Esophagus muscularis mucosa (tissue), 4 donors: ENCODE results near the gene PLXNC1.

Experiments
- CTCF ChIP-seq, 3 experiments: fragments of 200-600 bp in 2 of 3; fragments of 450-650 bp in 1 of 3; sonication (generic) in 2 of 3; IDR thresholded peaks; one replicate each; pipeline ENCODE4 v1.5.1; 2017 to 2019; ENCODE audit warnings: antibody characterized with exemption in 3 of 3, mild to moderate bottlenecking in 2 of 3, moderate library complexity in 1 of 3
- EP300 ChIP-seq: sonication (generic); formaldehyde crosslinking; IDR thresholded peaks from one replicate; pipeline ENCODE4 v1.6.1; 2017; ENCODE audit warnings: antibody characterized with exemption
- POLR2A ChIP-seq: fragments of 450-650 bp; IDR thresholded peaks from one replicate; pipeline ENCODE4 v1.6.1; 2017; ENCODE audit warnings: antibody characterized with exemption, moderate library complexity, mild to moderate bottlenecking, low read depth
- POLR2AphosphoS5 ChIP-seq, 2 donors: sonication (generic); formaldehyde crosslinking; IDR thresholded peaks; one replicate each; pipeline ENCODE4 v1.6.1; 2017; ENCODE audit warnings: antibody characterized with exemption in 2 of 2

GRCh38 chr12:94099191-94099590 is 49.2 kb upstream of the PLXNC1 start:
- no peak for TF ChIP-seq CTCF (IDR thresholded peaks at IDR 0.05)
- TF ChIP-seq POLR2AphosphoS5 (IDR thresholded peaks at IDR 0.05) = no peak
- TF ChIP-seq POLR2A = no peak
- no peak for TF ChIP-seq EP300
